Measurements from ENCODE around the gene CALN1.
A peak's percentile ranks its signal among the peaks of the same experiment; 100 is the strongest.

The CALN1 gene

GRCh38 chr7:72444026-72444776 lies 32.1 kb upstream of the CALN1 start:
- H3K4me3 ChIP-seq (ENCODE audit: control insufficient read depth, low read depth, low read length): no peak overlapping the region
- no peak for TF ChIP-seq CTCF (conservative IDR thresholded peaks at IDR 0.05; ENCODE audit: control insufficient read depth, insufficient read depth, low read depth, low read length)
- no peak for DNase-seq (ENCODE audit: low read depth)

GRCh38 chr7:72441791-72442190 lies 29.7 kb upstream of the CALN1 start:
- TF ChIP-seq CTCF (conservative IDR thresholded peaks at IDR 0.05; ENCODE audit: control insufficient read depth, insufficient read depth, low read depth, low read length): no peak
- peak; percentile 86 for DNase-seq (ENCODE audit: low read depth)

GRCh38 chr7:72438491-72438890 lies 26.4 kb upstream of the CALN1 start:
- DNase-seq (ENCODE audit: low read depth): no peak
- no peak overlapping the region for H3K4me3 ChIP-seq (ENCODE audit: control insufficient read depth, low read depth, low read length)
- TF ChIP-seq CTCF (conservative IDR thresholded peaks at IDR 0.05; ENCODE audit: control insufficient read depth, insufficient read depth, low read depth, low read length): no peak

More at GRCh38 chr7:72441791-72442190, 29.7 kb upstream of the CALN1 start:
- no peak overlapping the region for H3K4me3 ChIP-seq (ENCODE audit: control insufficient read depth, low read depth, low read length)

GRCh38 chr7:72437610-72438009 lies 25.5 kb upstream of the CALN1 start:
- H3K4me3 ChIP-seq (ENCODE audit: control insufficient read depth, low read depth, low read length): no peak overlapping the region
- TF ChIP-seq CTCF (conservative IDR thresholded peaks at IDR 0.05; ENCODE audit: control insufficient read depth, insufficient read depth, low read depth, low read length): no peak
- no peak for DNase-seq (ENCODE audit: low read depth)

- no peak for DNase-seq (ENCODE audit: low read depth)
- no peak for TF ChIP-seq CTCF (conservative IDR thresholded peaks at IDR 0.05; ENCODE audit: control insufficient read depth, insufficient read depth, low read depth, low read length)
- H3K4me3 ChIP-seq (ENCODE audit: control insufficient read depth, low read depth, low read length): no peak overlapping the region
These were observed 25.0 kb upstream of the CALN1 start for GRCh38 chr7:72437061-72437585.

- H3K4me3 ChIP-seq (ENCODE audit: control insufficient read depth, low read depth, low read length): no peak overlapping the region
- DNase-seq (ENCODE audit: low read depth): peak; percentile 52
- TF ChIP-seq CTCF (conservative IDR thresholded peaks at IDR 0.05; ENCODE audit: control insufficient read depth, insufficient read depth, low read depth, low read length): no peak
These were observed 23.9 kb upstream of the CALN1 start for GRCh38 chr7:72435925-72436480.
